ENCODE results near the gene SCAMP2.

SCAMP2 gene

GRCh38 chr15:74884428-74885223, 11.5 kb upstream of the SCAMP2 start:
- Histone ChIP-seq H3K4me3 (no peak overlapping the region), H3K36me3 (replicated peaks) (no peaks in the 10 kb centered on the region), H3K4me1 (peaks cover 10% of the 10 kb centered on the region), H3K27me3 (ENCODE audit: low read depth) (no peaks in the 10 kb centered on the region), H3K9me3 (peaks cover 19% of the 10 kb centered on the region)
- peak in 1 of 2 experiments; percentile 2 for DNase-seq (ENCODE audit: low spot score in 2 of 2)
- in situ Hi-C loops (cut with MboI; ENCODE audit: low sequenced_read_pairs) = no loop called here

- peaks cover 2% of the 10 kb centered on the region; the same call in 1 of the 2 replicates for H3K4me1 ChIP-seq
- no peaks in the 10 kb centered on the region for H3K27me3 ChIP-seq (ENCODE audit: low read depth)
- no peak overlapping the region for H3K4me3 ChIP-seq
- no peaks in the 10 kb centered on the region for H3K36me3 ChIP-seq (replicated peaks)
- DNase-seq (ENCODE audit: low spot score in 2 of 2) = peak in 1 of 2 experiments; percentile 1
- in situ Hi-C loops (cut with MboI; ENCODE audit: low sequenced_read_pairs) = no loop called here
- peaks cover 19% of the 10 kb centered on the region for H3K9me3 ChIP-seq
Measured at GRCh38 chr15:74882528-74882927, 9.4 kb upstream of the SCAMP2 start.

- peak in 1 of 2 experiments; percentile 2 for DNase-seq (ENCODE audit: low spot score in 2 of 2)
- Histone ChIP-seq H3K27me3 (ENCODE audit: low read depth) (no peaks in the 10 kb centered on the region), H3K9me3 (peaks cover 18% of the 10 kb centered on the region), H3K36me3 (replicated peaks) (no peaks in the 10 kb centered on the region), H3K4me1 (peaks cover 8% of the 10 kb centered on the region), H3K4me3 (no peak overlapping the region)
- in situ Hi-C loops (cut with MboI; ENCODE audit: low sequenced_read_pairs) = no loop called here
Measured at GRCh38 chr15:74878273-74878672, 5.1 kb upstream of the SCAMP2 start.

- Histone ChIP-seq H3K27me3 (ENCODE audit: low read depth) (no peaks in the 10 kb centered on the region), H3K4me3 (peak overlapping the region; percentile 100), H3K36me3 (replicated peaks) (peaks cover 11% of the 10 kb centered on the region), H3K4me1 (peaks cover 34% of the 10 kb centered on the region), H3K9me3 (peaks cover 2% of the 10 kb centered on the region; the same call in 1 of the 2 replicates)
- in situ Hi-C loops (cut with MboI; ENCODE audit: low sequenced_read_pairs) = no loop called here
- DNase-seq (ENCODE audit: low spot score in 2 of 2) = peak; percentile 3 to 56
Measured at GRCh38 chr15:74873756-74874424, 725 bp upstream of the SCAMP2 start.

- in situ Hi-C loops (cut with MboI; ENCODE audit: low sequenced_read_pairs) = no loop called here
- H3K4me3 ChIP-seq = peak overlapping the region; percentile 100
- H3K4me1 ChIP-seq = peaks cover 34% of the 10 kb centered on the region
- peaks cover 4% of the 10 kb centered on the region for H3K9me3 ChIP-seq
- H3K27me3 ChIP-seq (ENCODE audit: low read depth) = no peaks in the 10 kb centered on the region
- peaks cover 23% of the 10 kb centered on the region for H3K36me3 ChIP-seq (replicated peaks)
- no peak for DNase-seq (ENCODE audit: low spot score in 2 of 2)
Measured at GRCh38 chr15:74872702-74873035, 496 bp downstream of the SCAMP2 start.

GRCh38 chr15:74870436-74871215, 2.5 kb downstream of the SCAMP2 start:
- Histone ChIP-seq H3K4me1 (peaks cover 34% of the 10 kb centered on the region), H3K4me3 (no peak overlapping the region), H3K9me3 (peaks cover 4% of the 10 kb centered on the region), H3K27me3 (ENCODE audit: low read depth) (no peaks in the 10 kb centered on the region), H3K36me3 (replicated peaks) (peaks cover 30% of the 10 kb centered on the region)
- in situ Hi-C loops (cut with MboI; ENCODE audit: low sequenced_read_pairs) = no loop called here
- DNase-seq (ENCODE audit: low spot score in 2 of 2) = peak; percentile 74 to 84

- Histone ChIP-seq H3K9me3 (peaks cover 2% of the 10 kb centered on the region; the same call in 1 of the 2 replicates), H3K36me3 (replicated peaks) (peaks cover 30% of the 10 kb centered on the region), H3K27me3 (ENCODE audit: low read depth) (no peaks in the 10 kb centered on the region), H3K4me3 (no peak overlapping the region), H3K4me1 (peaks cover 34% of the 10 kb centered on the region)
- no peak for DNase-seq (ENCODE audit: low spot score in 2 of 2)
- in situ Hi-C loops (cut with MboI; ENCODE audit: low sequenced_read_pairs) = no loop called here
Measured at GRCh38 chr15:74869726-74870407, 3.3 kb downstream of the SCAMP2 start.

- H3K4me1 ChIP-seq = peaks cover 34% of the 10 kb centered on the region
- peaks cover 33% of the 10 kb centered on the region for H3K36me3 ChIP-seq (replicated peaks)
- in situ Hi-C loops (cut with MboI; ENCODE audit: low sequenced_read_pairs) = no loop called here
- H3K27me3 ChIP-seq (ENCODE audit: low read depth) = no peaks in the 10 kb centered on the region
- DNase-seq (ENCODE audit: low spot score in 2 of 2) = no peak
- H3K4me3 ChIP-seq = no peak overlapping the region
- H3K9me3 ChIP-seq = peaks cover 2% of the 10 kb centered on the region; the same call in 1 of the 2 replicates
Measured at GRCh38 chr15:74869372-74869725, 3.8 kb downstream of the SCAMP2 start.

- H3K4me1 ChIP-seq = peaks cover 26% of the 10 kb centered on the region
- H3K36me3 ChIP-seq (replicated peaks) = peaks cover 34% of the 10 kb centered on the region
- H3K27me3 ChIP-seq (ENCODE audit: low read depth) = no peaks in the 10 kb centered on the region
- in situ Hi-C loops (cut with MboI; ENCODE audit: low sequenced_read_pairs) = no loop called here
- no peak for DNase-seq (ENCODE audit: low spot score in 2 of 2)
- H3K4me3 ChIP-seq = no peak overlapping the region
- peaks cover 2% of the 10 kb centered on the region; the same call in 1 of the 2 replicates for H3K9me3 ChIP-seq
Measured at GRCh38 chr15:74868059-74868458, 5.1 kb downstream of the SCAMP2 start.

- Histone ChIP-seq H3K9me3 (peaks cover 2% of the 10 kb centered on the region; the same call in 1 of the 2 replicates), H3K27me3 (ENCODE audit: low read depth) (no peaks in the 10 kb centered on the region), H3K4me3 (no peak overlapping the region), H3K36me3 (replicated peaks) (peaks cover 34% of the 10 kb centered on the region), H3K4me1 (peaks cover 26% of the 10 kb centered on the region)
- in situ Hi-C loops (cut with MboI; ENCODE audit: low sequenced_read_pairs) = no loop called here
- no peak for DNase-seq (ENCODE audit: low spot score in 2 of 2)
Measured at GRCh38 chr15:74867466-74868038, 5.6 kb downstream of the SCAMP2 start.

GRCh38 chr15:74866090-74866489, 7.1 kb downstream of the SCAMP2 start:
- Histone ChIP-seq H3K27me3 (ENCODE audit: low read depth) (no peaks in the 10 kb centered on the region), H3K36me3 (replicated peaks) (peaks cover 34% of the 10 kb centered on the region), H3K4me1 (peaks cover 19% of the 10 kb centered on the region), H3K9me3 (peaks cover 2% of the 10 kb centered on the region; the same call in 1 of the 2 replicates), H3K4me3 (no peak overlapping the region)
- in situ Hi-C loops (cut with MboI; ENCODE audit: low sequenced_read_pairs) = no loop called here
- no peak for DNase-seq (ENCODE audit: low spot score in 2 of 2)

- Histone ChIP-seq H3K36me3 (replicated peaks) (peaks cover 34% of the 10 kb centered on the region), H3K4me1 (peaks cover 11% of the 10 kb centered on the region), H3K9me3 (peaks cover 2% of the 10 kb centered on the region; the same call in 1 of the 2 replicates), H3K27me3 (ENCODE audit: low read depth) (no peaks in the 10 kb centered on the region), H3K4me3 (no peak overlapping the region)
- in situ Hi-C loops (cut with MboI; ENCODE audit: low sequenced_read_pairs) = no loop called here
- DNase-seq (ENCODE audit: low spot score in 2 of 2) = no peak
Measured at GRCh38 chr15:74865316-74865715, 7.8 kb downstream of the SCAMP2 start.

GRCh38 chr15:74864296-74864695, 8.9 kb downstream of the SCAMP2 start:
- in situ Hi-C loops (cut with MboI; ENCODE audit: low sequenced_read_pairs) = no loop called here
- peaks cover 2% of the 10 kb centered on the region; the same call in 1 of the 2 replicates for H3K9me3 ChIP-seq
- no peaks in the 10 kb centered on the region for H3K27me3 ChIP-seq (ENCODE audit: low read depth)
- H3K4me3 ChIP-seq = no peak overlapping the region
- H3K4me1 ChIP-seq = 0 out of 2 replicates have a peak, but pooled peaks cover under 1% of the 10 kb centered on the region
- peaks cover 27% of the 10 kb centered on the region for H3K36me3 ChIP-seq (replicated peaks)
- no peak for DNase-seq (ENCODE audit: low spot score in 2 of 2)

Data from HAP-1 (cell line).